Measurements from ENCODE around the gene JPT1.
"Not testable (repeated sequence)": the region's sequence is repeated elsewhere in the genome, so short reads cannot be mapped to it uniquely, and the experiment has no call there.

JPT1 gene

DNA sequence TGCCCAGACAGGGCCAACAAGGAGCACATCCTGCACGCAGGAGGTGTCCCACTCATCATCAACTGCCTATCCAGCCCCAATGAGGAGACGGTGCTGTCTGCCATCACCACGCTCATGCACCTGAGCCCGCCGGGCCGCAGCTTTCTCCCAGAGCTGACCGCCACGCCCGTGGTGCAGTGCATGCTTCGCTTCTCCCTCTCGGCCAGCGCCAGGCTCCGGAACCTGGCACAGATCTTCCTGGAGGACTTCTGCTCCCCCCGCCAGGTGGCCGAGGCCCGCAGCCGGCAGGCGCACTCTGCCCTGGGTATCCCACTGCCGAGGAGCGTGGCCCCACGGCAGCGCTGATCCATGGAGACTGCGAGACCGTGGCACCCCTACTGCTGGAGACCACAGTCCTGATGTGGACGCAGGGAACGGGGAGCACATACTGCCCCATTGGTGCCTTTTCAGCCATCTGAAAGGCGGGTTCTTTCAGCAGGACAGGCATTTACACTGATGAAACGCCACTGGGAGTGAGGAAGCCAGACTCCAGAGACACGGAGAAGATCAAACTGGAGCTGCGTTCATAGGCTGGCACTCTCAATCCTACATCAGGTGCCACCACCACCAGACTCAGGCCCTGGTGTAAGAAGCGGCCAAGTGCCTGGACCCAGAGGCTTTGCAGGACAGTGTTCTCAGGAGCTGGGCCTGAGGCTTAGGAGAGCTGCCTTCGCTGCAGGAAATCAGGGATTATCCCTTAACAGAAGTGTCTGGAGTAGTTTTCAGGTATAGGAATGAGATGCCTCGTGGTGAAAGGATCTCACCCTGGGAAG lies 25.4 kb downstream of the JPT1 start:
- no peak for DNase-seq

DNA sequence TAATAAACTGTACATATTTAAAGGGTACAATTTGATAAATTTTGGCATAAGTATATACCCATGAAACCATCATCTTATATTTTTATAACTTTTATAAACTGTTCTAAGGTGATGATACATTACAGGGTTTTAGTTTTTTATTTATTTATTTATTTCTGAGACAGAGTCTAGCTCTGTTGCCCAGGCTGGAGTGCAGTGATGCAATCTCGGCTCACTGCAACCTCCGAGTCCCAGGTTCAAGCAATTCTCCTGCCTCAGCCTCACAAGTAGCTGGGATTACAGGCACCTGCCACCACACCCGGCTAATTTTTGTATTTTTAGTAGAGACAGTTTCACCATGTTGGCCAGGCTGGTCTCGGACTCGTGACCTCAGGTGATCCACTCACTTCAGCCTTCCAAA lies 26.4 kb downstream of the JPT1 start:
- DNase-seq: not testable (repeated sequence)

DNA sequence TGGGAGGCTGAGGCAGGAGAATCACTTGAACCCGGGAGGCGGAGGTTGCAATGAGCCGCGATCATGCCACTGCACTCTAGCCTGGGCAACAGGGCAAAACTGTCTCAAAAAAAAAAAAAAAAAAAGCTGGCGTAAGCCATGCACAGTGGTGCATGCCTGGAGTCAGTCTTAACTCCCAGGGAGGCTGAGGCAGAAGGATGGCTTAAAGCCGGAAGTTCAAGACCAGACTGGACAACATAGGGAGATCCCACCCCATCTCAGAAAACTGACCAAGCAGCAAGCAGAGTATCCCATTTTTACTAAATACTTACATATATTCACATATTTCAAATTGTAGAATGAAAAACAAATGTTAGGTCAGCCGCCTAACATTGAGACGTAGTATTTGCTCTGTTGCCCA lies 27.4 kb downstream of the JPT1 start:
- DNase-seq: no peak

DNA sequence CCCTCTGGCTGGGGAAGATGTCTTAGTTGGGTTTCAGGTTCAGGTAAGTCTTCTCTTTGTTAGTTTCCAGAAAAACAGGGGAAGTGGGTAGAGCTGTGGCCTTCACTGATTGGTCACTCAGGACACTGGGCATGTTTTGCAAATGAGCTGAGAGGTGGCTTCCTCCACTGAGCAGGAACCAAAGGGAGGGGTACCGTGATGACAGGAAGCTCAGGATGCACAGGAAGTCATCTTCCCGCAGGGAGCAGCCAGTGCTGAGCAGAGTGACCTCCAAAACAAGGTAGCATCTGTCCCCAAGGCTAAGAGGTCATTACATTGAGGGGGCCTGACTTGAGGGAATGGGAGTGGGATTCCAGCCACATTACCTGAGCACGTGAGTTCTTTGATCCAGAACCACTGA lies 28.3 kb downstream of the JPT1 start:
- no peak for DNase-seq

DNA sequence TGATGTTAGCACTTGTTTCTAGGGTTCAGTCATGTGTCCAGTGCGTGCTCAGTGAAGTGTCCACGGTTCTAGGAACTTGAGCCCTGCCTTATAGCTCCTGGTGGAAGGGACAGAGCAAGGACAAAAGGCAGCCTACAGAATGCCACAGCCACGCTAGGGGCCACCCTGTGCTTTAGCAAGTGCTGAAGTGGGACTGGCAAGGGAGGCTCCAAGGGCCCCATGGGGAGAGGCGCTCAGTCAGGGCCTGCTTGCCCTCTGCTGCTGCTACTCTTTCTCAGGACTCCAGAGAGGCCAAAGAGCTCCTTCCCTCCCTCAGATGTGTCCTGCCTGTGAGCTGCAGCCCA lies 29.5 kb downstream of the JPT1 start:
- no peak for DNase-seq

DNA sequence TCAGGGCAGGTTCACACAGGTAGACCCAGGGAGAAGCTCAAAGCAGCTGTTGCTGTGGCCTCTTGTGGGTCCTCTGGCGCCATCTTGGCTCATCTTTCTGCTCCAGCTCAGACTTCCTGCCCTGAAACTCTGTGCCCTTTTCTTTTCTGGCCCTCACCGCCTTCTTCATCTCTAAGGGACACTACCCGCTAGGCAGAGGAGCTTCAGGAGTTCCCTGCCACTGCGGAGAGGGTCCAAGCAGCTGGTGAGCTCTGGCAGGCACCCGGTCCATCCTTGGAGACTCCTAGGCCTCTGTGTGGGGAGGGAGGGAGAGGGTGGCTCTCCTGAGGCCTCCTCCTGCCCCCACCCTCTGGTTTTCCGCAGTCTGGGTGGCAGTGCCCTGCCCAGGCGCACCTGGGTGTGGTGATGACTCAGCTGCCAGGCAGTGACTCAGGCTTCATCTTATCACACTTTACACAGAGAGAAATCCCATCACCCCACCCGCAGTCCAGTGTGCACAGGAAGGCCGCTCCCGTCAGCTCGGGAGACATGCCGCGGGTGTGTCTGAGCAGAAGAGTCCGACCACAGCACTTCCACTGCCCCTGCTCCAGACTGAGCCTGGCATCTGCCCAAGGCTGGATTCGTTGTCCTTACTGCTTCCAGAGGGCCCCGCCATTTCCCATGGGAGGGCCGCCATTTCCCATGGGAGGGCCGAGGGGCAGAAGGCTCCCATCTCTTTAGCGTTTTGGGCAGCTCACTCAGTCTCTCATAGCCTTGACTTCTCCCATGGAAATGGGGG lies 30.1 kb downstream of the JPT1 start:
- no peak for DNase-seq

DNA sequence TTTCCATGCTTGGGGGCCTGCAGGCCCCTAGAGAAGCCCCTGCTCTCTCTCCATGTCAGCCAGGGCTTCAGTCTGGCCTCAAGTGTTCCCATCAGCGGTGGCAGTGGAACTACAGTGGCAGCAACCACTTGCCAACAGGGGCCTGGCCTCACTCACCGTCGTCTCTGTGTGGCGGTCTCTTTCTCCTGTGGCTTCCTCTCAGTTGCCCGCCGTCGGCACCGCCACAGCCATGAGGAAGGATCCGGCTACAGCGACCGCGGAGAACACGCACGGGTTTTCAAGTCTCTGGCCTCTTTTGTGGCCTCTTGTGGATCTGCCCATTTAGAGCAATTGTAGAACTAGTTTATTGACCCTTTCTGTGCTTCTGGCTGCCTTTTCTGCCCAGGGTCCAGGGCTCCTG lies 36.0 kb downstream of the JPT1 start:
- no peak for DNase-seq

DNA sequence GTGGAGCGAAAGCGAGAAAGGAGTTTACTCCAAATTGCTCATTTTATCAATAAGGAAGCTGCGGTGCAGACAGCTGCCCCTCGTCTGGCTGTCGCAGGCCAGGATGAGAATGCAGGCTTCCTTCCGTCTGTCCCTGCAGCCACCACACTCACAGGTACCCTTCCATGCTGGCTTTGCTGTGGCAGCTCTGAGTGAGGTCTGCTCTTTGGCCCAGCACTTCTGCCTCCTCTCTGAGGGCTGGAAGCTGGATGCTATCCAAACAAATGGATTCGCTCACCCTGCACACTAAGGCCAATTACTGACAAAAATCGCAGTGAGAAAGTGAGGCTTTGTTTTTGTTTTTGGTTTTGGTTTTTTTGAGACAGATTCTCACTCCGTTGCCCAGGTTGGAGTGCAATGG lies 37.6 kb downstream of the JPT1 start:
- DNase-seq: no peak

DNA sequence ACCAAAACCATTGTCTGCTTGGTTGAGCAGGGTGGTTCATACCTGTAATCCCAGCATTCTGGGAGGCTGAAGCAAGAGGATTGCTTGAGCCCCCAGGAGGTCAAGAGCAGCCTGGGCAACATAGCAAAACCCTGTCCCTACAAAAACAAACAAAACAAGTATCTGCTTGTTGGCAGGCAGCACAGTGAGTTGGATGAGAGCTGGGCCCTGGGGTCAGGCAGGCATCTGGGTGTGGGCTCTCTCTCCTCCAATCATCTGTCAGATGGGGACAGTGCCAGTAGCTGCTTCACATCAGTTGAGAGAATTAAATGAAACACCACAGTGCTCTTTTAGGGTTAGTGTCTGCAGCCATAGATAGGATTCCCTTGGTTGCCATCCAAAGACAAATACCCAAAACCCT lies 38.8 kb downstream of the JPT1 start:
- DNase-seq: no peak

DNA sequence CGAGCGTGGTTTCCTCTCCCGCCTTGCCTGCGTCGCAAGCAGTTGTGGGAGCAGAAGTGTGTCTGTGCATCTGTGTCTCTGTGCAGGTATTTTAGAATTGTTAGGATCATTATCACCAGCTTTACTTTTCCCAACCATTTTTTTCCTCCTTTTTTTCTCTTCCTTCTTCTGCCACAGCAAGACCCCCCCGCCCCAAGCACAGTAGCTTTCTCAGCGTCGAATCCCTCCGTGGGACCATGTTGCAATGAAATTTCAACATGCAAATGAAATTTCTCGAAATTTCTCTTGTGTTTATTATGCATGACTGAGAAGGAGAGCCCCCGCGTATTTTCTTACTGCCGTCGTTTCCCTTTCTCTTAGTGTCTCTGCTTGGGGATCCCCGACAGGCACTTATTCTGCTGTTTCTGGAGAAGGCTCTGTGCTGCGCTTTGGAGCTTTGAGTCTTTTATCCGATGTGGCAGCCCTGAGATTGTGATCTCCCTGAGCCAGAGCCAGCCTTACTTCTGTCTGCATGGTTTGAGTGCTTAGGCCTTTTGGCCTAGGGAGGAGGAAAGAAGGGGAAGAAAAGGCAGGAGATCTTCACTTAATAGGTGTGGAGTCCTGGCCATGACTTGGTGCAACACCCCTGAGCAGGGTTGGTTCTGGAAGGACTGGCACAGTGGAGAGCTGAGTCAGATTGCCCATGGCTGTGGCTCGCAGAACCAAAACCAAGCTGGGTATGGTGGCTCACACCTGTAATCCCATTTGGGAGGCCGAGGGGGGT lies 39.6 kb downstream of the JPT1 start:
- DNase-seq: no peak

DNA sequence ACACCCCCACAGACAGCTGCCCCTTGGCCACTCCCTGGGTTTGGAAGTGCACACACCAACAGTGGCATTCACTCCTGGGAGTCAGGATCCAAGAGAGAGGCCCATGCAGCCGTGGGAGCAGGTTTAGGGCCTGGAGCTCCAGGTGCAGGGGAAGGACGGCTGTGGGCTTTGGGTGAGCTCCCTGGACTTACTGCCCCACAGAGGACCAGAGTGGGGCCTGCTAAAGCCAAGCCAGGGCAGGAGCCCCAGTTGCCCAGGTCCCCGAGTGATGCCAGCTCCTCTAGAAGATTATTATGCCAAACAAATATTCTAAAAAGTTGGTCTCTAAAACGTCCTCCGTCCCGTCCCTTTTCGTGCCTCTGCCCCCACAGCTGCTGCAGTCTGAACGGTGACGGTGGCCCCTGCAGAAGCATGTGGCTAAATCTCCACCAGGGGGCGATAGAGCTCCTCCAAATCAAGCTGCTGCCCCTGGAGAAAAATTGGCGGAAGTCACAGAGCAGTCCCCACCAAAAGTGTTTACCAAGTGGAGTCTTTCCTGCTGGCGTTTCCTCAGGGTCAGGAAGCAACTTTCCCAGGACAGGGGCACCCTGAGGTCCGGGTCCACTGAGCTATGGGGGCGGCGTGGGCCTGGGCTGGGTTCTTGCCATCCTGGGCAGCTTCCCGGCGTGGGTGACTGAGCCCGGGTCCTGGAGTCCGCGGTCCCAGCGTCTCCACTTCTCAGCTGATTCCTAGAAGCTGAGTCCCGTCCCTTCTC lies 40.3 kb downstream of the JPT1 start:
- peak; percentile 89 for DNase-seq

DNA sequence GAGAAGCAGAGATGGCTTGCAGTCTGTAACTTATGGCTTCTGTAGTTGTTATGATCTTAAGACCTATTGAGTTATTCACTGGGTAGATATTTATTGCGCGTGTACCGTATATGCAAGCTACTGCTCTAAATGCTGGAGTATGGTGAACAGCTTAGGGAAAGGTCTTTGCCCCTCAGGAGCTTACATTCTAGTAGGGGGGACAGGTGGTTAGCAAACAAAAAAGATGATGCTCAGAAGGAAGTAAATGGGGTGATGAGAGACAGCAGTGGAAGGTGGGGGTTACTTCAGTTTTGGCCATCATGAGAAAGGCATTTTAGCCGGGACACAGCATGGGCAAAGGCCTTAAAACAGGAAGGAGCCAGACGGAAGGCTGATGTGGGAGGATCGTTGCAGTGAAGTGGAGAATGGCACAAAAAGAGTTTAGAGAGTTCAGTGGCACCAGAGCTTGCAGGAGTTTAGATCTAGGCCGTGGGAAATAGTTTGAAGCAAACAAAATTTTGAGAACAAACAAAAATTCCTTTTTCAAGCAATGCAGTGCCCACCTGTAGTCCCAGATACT lies 42.5 kb downstream of the JPT1 start:
- no peak for DNase-seq

DNA sequence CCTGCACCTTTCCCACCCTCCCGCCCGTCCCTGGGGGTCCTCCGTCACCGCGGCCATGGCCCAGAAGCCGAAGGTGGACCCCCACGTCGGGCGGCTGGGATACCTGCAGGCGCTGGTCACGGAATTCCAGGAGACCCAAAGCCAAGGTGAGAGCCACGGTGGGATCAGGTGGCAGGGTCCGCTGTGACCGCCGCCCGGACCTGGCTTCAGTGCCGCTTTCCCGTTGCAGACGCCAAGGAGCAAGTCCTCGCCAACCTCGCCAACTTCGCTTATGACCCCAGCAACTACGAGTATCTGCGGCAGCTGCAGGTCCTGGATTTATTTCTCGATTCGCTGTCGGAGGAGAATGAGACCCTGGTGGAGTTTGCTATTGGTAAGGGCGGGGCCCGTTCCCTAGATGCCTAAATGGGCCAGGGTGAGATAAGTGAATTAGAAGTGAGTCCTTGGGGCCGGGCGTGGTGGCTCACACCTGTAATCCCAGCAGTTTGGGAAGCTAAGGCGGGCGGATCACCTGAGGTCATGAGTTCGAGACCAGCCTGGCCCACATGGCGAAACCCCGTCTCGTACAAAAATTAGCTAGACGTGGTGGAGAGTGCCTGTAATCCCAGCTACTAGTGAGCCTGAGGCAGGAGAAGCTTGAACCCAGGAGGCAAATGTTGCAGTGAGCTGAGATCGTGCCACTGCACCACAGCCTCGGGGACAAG lies 43.9 kb downstream of the JPT1 start:
- peak; percentile 14 for DNase-seq

DNA sequence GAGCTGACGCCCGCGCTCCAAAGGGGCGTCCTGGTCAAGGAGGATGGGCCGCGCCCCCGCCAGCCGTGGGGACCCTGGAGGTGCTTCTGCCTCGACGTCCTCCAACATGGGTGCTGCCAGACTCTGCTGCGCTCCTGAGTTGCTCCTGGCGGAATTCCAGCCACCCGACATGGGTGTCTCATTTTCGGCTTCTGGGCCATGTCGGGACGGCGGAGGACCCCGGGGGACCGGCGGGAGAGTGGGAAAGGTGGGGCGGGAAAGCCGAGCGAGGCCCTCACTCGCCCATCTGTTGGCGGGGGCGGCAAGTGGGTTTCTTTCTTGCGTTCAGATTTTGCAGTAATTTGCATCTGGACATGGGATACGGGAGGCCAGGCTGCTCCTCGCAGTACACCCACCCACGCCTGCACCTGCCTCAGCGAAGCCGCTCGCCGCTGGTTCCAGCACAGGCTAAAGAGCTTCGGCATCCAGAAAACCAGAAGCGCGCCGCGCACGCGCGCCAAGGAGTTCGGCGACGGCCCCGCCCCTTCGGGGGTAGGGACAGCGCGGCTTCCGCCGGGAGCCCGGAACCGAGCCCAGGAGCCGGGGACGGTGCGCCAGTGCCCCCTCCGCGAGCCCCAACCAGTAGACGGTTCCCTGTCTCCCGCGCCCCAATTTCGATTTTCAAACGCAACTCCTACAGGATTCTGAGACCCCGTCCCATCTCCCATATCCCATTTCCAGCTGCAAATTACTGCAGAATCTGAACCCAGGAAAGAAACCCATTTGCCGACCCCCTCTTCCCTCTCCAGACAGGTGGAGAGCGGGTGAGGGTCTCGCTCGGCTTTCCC lies 44.7 kb downstream of the JPT1 start, which contains the start of gene ARMC7:
Gene ARMC7, plus strand, starts transcription at position 563 of the 827 bp plus-strand sequence. CDS start 320 bp downstream, outside the sequence.
- peak; percentile 80 for DNase-seq

DNA sequence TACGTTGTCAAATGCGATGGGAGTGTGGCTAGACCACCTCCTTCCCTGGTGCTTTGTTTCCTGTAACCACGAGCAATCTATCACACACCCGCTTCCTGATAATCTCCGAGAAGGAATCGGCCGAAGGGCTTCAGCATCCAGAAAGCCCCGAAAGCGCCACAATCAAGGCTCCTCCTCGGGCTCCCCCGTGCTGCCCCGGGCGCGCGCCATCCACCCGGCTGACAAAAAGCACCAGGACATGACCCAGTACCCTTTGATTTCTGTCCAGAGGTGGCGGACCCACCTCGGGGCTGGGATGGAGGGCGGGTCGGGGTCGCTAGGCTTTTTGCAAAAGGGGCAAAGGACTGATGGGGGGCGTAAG lies 45.3 kb downstream of the JPT1 start:
- DNase-seq: no peak

DNA sequence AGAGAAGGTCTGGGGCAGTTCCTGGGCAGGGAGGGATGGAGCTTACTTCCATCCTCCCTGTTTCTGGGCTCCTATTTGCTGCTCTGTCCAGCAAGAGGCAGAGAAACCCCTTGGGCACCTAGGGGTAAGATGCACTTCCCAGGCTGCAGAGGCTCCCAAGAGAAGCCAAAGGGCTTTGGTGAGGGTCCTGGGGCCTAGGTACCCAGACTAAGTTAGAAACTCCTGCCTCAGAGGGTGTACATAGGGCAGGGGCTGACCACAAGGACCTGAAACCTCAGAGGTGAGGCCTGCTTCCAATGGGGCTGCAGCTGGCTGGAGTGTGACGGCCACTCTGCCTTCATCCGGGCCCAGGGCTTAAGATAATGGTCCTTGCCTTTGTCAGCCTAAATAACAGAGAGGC lies 46.1 kb downstream of the JPT1 start:
- DNase-seq: no peak

DNA sequence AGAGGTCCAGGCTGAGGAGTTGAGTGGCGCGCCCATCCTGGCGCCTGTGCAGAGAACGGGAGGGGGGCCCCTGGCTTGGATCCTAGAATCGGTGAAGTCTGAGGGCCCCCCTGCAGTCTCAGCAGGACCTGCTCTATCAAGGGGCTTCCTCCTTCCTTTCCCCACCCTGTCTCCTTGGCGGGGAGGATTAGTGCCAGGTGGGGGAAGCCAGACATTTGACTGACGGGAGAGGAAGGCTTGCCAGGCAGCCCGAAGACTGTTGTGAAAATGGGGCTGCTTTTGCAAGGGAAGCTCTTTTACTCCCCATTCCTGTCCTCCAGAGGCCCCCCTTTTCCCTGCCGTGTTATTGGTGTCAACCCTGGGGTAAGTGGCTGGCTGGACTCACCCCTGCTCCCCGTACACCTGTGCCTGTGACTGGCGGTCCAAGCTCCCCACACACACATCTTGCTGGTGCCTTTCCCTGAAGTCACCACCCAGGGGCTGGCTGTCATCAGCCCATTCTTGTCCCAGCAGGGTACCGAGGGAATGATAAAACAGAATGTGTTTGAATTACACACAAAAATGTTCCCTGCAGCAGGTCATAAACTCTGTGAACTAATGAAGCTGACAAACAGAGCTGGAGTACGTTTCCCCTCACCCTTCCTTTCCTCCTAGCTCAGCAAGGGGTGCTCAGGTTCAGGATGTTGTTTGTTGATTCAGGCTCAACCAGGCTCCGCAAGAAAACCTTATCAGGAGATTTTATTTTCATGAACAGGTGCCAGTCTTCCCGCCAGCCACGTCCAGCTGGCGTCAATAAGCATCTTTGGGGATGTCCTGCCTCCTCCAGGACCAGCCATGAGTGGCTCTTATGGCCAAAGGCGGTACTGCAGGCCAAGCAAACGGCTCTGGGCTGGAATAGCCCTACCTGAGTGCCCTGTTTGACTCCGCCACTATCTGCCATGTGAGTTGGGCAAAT lies 48.9 kb downstream of the JPT1 start:
- DNase-seq: peak; percentile 54

DNA sequence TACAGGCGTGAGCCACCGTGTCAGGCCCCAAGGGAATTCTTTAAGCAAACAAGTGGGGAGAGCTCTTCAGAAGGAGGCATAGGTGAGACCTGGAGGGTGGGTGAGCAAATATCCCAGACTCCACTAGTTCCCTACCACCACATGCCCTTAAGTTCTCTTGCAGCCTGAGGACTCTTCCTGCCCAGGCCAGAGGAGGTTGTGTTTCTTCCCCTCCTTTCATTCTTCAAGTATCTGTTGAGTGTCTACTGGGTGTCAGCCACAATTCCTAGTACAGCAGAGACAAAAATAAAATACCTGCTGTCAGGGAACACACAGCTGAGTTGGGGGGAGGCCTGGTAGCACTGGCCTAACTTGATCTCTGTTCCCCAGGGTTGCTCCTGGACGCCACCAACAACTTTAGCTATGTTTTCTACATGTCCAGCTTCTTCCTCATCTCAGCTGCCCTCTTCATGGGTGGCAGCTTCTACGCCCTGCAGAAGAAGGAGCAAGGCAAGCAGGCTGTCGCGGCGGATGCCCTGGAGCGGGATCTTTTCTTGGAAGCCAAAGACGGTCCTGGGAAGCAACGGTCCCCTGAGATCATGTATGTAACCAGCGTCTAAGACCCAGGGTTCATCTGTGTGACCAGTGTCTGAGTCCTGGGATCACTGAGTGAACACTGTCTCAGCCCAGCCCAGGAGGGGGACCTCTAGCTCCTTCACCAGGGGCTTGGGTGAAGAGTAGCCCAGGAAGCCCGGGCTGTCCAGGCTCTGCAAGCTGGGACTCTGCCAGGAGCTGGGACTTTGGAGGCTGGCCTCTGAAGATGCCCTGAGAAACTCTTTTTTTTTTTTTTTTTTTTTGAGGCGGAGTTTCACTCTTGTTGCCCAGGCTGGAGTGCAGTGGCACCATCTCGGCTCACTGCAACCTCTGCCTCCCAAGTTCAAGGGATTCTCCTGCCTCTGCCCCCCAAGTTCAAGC lies 50.4 kb downstream of the JPT1 start:
- DNase-seq: no peak

DNA sequence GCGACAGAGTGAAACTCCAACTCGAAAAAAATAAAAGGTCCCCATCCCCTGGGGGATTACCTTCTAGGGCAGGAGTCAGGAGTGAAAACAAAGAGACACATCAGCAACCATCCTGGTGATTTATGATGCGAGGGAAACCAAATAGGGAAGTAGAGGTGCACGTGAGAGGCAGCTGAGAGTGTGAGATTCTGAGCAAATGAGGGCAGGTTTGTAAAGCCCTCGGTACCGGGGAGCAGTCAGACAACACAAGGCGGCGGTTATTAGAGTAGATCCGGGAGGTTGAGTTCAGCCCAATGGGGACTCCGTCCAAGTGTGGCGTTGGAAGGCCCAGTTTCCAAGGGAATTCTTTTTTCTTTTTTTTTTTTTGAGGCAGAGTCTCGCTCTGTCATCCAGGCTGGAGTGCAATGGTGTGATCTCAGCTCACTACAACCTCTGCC lies 51.9 kb downstream of the JPT1 start:
- no peak for DNase-seq

Data from NCI-H2227 treated with DMSO at 0.1 percent for 48 hours (cell line).